ENCODE data around the gene PARVA. TPM values are rescaled to one million over a fixed set of nuclear protein-coding genes. Genes with fewer than 3 reads are reported as not detected.

The PARVA gene
- total and polyA plus RNA-seq, 9 of the 15 experiments (the other 6 are each of a cell fraction or from before 2014, with no cell fraction given): 0.11 TPM; not detected in 8

DNA sequence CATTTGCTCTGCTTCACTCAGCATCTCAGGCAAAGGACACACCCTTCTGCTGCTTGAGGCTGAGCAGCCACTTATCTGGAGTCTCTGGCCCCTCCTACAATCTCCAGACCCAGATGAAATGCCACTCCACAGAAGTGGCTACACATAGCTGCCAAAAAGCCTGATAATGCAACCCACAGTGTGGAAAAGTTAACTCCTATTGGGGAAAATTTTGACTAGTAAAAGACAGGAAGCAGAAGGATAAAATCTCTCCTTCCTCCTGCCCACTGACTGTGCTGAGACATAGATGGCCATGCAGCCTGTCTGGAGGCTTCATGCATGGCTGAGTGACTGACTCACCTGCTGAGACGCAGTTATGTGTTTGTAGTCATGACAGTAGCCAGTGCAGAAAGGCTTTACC lies 204.6 kb downstream of the PARVA start (continued):
- TF ChIP-seq, protein P1, sequence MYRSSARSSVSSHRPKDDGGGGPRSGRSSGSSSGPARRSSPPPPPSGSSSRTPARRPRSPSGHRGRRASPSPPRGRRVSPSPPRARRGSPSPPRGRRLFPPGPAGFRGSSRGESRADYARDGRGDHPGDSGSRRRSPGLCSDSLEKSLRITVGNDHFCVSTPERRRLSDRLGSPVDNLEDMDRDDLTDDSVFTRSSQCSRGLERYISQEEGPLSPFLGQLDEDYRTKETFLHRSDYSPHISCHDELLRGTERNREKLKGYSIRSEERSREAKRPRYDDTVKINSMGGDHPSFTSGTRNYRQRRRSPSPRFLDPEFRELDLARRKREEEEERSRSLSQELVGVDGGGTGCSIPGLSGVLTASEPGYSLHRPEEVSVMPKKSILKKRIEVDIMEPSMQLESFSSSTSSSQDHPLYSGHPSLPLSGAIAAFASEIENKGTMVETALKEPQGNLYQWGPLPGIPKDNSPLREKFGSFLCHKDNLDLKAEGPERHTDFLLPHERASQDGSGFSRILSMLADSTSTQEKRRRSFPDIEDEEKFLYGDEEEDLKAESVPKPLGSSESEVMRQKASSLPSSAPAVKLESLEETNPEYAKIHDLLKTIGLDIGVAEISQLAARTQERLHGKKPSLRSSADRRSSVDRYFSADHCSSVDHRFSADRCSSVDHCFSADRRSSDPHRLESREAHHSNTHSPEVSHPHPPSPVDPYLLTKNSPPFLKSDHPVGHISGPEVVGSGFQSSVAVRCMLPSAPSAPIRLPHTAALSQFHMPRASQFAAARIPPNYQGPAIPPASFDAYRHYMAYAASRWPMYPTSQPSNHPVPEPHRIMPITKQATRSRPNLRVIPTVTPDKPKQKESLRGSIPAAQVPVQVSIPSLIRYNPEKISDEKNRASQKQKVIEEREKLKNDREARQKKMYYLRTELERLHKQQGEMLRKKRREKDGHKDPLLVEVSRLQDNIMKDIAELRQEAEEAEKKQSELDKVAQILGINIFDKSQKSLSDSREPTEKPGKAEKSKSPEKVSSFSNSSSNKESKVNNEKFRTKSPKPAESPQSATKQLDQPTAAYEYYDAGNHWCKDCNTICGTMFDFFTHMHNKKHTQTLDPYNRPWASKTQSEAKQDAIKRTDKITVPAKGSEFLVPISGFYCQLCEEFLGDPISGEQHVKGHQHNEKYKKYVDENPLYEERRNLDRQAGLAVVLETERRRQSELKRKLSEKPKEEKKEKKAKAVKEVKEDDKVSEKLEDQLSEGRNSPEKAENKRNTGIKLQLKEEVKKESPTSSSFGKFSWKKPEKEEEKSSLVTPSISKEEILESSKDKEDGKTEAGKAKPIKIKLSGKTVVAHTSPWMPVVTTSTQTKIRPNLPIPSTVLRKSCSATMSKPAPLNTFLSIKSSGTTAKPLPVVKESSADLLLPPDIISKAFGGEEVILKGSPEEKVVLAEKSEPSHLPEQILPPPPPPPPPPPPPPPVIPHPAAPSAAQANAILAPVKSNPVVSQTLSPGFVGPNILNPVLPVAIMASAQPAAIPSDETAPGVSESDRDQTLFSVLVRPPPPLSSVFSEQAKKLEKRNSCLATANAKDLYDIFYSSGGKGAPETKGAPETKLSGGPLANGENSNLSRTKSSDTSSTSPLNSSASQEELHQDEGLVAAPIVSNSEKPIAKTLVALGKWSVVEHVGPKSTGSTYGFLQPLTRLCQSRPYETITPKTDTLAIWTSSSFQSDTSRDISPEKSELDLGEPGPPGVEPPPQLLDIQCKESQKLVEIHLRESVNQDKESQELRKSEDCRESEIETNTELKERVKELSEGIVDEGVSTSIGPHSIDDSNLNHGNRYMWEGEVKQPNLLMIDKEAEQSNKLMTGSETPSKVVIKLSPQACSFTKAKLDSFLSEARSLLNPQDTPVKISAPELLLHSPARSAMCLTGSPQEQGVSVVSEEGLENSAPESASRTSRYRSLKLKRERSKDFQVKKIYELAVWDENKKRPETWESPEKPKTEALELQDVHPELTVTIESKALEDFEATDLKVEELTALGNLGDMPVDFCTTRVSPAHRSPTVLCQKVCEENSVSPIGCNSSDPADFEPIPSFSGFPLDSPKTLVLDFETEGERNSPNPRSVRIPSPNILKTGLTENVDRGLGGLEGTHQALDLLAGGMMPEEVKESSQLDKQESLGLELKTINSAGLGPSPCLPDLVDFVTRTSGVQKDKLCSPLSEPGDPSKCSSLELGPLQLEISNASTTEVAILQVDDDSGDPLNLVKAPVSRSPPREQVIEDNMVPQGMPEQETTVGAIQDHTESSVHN (IDR thresholded peaks at IDR 0.05; ENCODE audit: borderline replicate concordance in 1 of 2, low read depth in 1 of 2): no peak
- TF ChIP-seq ZNF217 (CRISPR knock-in tag; IDR thresholded peaks at IDR 0.05) (no peak), HLTF (IDR thresholded peaks at IDR 0.05) (no peak), ZNF134 (CRISPR knock-in tag; conservative IDR thresholded peaks at IDR 0.05) (no peak), ZNF785 (CRISPR knock-in tag; IDR thresholded peaks at IDR 0.05) (no peak), SAFB2 (IDR thresholded peaks at IDR 0.05; ENCODE audit: borderline replicate concordance, low read depth, low read length, severe bottlenecking) (no peak), NR3C1 (CRISPR knock-in tag; IDR thresholded peaks at IDR 0.05) (no peak), CREM (IDR thresholded peaks at IDR 0.05; ENCODE audit: low read depth) (0 out of 2 replicates have a peak, but pooled peaks have one; percentile 21), ATF7 (IDR thresholded peaks at IDR 0.05) (no peak), ZNF324 (CRISPR knock-in tag; IDR thresholded peaks at IDR 0.05) (no peak), ZNF668 (CRISPR knock-in tag; IDR thresholded peaks at IDR 0.05) (no peak), SPI1 (IDR thresholded peaks at IDR 0.05; ENCODE audit: borderline replicate concordance, low read depth, low read length) (no peak), MEF2D (tag; conservative IDR thresholded peaks at IDR 0.05; ENCODE audit: low read depth) (no peak), RFX1 (IDR thresholded peaks at IDR 0.05) (peak; percentile 15; the same call in 1 of the 2 replicates), BCOR (IDR thresholded peaks at IDR 0.05) (no peak), ETV6 (IDR thresholded peaks at IDR 0.05; ENCODE audit: borderline replicate concordance in 1 of 2, low read depth in 2 of 2, low read length in 1 of 2) (peak; percentile 48 to 72; a peak in 2 of 4 replicates), ETV6 (CRISPR knock-in tag; IDR thresholded peaks at IDR 0.05; ENCODE audit: borderline replicate concordance) (no peak)
- TF ChIP-seq, protein P2, sequence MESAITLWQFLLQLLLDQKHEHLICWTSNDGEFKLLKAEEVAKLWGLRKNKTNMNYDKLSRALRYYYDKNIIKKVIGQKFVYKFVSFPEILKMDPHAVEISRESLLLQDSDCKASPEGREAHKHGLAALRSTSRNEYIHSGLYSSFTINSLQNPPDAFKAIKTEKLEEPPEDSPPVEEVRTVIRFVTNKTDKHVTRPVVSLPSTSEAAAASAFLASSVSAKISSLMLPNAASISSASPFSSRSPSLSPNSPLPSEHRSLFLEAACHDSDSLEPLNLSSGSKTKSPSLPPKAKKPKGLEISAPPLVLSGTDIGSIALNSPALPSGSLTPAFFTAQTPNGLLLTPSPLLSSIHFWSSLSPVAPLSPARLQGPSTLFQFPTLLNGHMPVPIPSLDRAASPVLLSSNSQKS (CRISPR knock-in tag; IDR thresholded peaks at IDR 0.05): no peak
- TF ChIP-seq, protein P3, sequence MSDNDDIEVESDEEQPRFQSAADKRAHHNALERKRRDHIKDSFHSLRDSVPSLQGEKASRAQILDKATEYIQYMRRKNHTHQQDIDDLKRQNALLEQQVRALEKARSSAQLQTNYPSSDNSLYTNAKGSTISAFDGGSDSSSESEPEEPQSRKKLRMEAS (CRISPR knock-in tag; IDR thresholded peaks at IDR 0.05): no peak
- TF ChIP-seq, protein P4, sequence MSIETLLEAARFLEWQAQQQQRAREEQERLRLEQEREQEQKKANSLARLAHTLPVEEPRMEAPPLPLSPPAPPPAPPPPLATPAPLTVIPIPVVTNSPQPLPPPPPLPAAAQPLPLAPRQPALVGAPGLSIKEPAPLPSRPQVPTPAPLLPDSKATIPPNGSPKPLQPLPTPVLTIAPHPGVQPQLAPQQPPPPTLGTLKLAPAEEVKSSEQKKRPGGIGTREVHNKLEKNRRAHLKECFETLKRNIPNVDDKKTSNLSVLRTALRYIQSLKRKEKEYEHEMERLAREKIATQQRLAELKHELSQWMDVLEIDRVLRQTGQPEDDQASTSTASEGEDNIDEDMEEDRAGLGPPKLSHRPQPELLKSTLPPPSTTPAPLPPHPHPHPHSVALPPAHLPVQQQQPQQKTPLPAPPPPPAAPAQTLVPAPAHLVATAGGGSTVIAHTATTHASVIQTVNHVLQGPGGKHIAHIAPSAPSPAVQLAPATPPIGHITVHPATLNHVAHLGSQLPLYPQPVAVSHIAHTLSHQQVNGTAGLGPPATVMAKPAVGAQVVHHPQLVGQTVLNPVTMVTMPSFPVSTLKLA (conservative IDR thresholded peaks at IDR 0.05): no peak

Data from K562 (cell line).